Putamen (tissue), 1 donor: Measurements from ENCODE around the gene KRTAP5-5.
A peak's percentile ranks its signal among the peaks of the same experiment; 100 is the strongest.
"Not testable (repeated sequence)": the region's sequence is repeated elsewhere in the genome, so short reads cannot be mapped to it uniquely, and the experiment has no call there.

ENCODE experiments used
- DNase-seq: peaks from one replicate; pipeline ENCODE4 v3.0.0-alpha.2; 2016; ENCODE audit warnings: low spot score

KRTAP5-5 gene

GRCh38 chr11:1642288-1643145, 12.9 kb downstream of the KRTAP5-5 start:
- no peak for DNase-seq

- DNase-seq, result no peak
Measured at GRCh38 chr11:1643146-1643690, 13.6 kb downstream of the KRTAP5-5 start.

GRCh38 chr11:1644601-1645356, 15.2 kb downstream of the KRTAP5-5 start:
- DNase-seq, result no peak

GRCh38 chr11:1645357-1645821, 15.8 kb downstream of the KRTAP5-5 start:
- DNase-seq, result no peak

- DNase-seq, result not testable (repeated sequence)
Measured at GRCh38 chr11:1646540-1646939, 17.0 kb downstream of the KRTAP5-5 start.

GRCh38 chr11:1647901-1648652, 18.5 kb downstream of the KRTAP5-5 start:
- no peak for DNase-seq

- DNase-seq, result no peak
Measured at GRCh38 chr11:1648653-1649420, 19.3 kb downstream of the KRTAP5-5 start.

- no peak for DNase-seq
Measured at GRCh38 chr11:1650034-1650917, 20.7 kb downstream of the KRTAP5-5 start.

GRCh38 chr11:1650918-1651262, 21.3 kb downstream of the KRTAP5-5 start:
- DNase-seq, result no peak

- no peak for DNase-seq
Measured at GRCh38 chr11:1651411-1651980, 21.9 kb downstream of the KRTAP5-5 start.

GRCh38 chr11:1652026-1652425, 22.5 kb downstream of the KRTAP5-5 start:
- DNase-seq, result no peak

- no peak for DNase-seq
Measured at GRCh38 chr11:1652442-1652770, 22.8 kb downstream of the KRTAP5-5 start.

- peak; percentile 65 for DNase-seq
Measured at GRCh38 chr11:1652771-1653540, 23.4 kb downstream of the KRTAP5-5 start.

- no peak for DNase-seq
Measured at GRCh38 chr11:1653541-1654387, 24.2 kb downstream of the KRTAP5-5 start.

- DNase-seq, result no peak
Measured at GRCh38 chr11:1654388-1655167, 25.0 kb downstream of the KRTAP5-5 start.

- no peak for DNase-seq
Measured at GRCh38 chr11:1655168-1656060, 25.8 kb downstream of the KRTAP5-5 start.

GRCh38 chr11:1656061-1656441, 26.5 kb downstream of the KRTAP5-5 start:
- DNase-seq, result no peak
